HG03521 (cell line): ENCODE measurements around the gene CHRNG.

ENCODE experiments used
- ATAC-seq: cut with Tn5 transposase; IDR thresholded peaks from one replicate; pipeline ENCODE4 v1.9.1; 2021; ENCODE audit warnings: mild to moderate bottlenecking, moderate library complexity; ENCODE audit not compliant: unreplicated experiment

The CHRNG gene

DNA sequence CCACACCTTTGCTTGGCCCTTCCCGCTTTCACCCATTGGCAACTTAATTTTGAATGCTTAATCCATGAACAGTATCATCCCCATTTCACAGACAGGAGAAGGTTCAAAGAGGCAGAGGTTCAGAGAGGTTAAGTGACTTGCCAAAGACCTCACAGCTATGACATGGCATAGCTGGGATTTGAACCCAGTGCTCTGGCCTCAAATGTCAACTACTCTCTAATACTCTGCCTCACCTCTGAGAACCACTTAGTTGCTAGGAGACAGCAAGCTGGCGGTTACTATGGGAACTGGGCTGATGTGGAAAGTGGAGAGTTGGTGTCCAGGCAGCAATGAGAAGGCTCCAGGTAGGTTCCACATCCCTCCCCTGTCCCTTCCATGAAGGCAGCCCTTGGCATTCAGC, 35.1 kb upstream of the CHRNG start:
- ATAC-seq, result no peak

DNA sequence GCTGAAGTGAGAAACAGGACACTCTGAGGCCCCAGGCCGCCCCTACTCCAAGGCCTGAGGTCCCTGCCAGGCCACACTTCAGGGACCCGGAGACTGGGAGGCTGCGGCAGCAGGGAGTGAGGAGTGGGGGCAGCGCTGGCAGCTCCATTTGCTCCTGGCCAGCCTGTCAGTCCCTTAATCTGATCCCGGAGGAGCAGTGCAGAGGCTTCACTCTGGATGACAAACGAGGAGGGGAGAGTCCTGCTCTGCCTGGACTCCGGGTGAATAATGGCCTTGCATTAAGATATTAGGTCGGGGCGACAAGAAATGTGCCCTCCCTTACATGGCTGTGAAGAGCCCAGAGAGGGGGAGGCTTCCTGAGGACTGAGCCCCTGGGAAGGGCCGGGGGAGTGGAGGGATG, 33.6 kb upstream of the CHRNG start:
- no peak for ATAC-seq

- ATAC-seq, result no peak
Measured at GRCh38 chr2:232506709-232507108, 32.8 kb upstream of the CHRNG start.

- no peak for ATAC-seq
Measured at GRCh38 chr2:232508251-232508650, 31.2 kb upstream of the CHRNG start.

GRCh38 chr2:232511336-232511890, 28.1 kb upstream of the CHRNG start:
- no peak for ATAC-seq

DNA sequence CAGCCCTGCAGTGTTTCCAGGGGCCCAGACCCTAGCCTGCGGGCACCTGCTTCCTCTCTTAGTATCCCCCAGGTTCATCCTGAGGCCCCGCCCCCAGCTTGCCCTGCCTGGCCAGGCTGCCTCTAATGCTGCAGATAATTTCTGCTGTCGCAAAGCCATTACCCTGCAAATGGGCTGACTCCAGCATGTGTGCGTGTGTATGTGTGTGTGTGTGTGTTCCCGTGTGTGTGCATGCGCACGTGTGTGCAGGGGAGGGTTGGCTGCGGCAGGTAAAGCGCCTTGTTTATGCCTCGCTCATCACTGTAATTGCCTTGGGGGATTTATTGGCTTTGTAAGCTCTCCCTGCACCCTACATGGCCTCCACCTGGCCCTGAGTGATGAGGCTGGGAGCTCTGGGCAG, 26.9 kb upstream of the CHRNG start:
- ATAC-seq, result no peak

DNA sequence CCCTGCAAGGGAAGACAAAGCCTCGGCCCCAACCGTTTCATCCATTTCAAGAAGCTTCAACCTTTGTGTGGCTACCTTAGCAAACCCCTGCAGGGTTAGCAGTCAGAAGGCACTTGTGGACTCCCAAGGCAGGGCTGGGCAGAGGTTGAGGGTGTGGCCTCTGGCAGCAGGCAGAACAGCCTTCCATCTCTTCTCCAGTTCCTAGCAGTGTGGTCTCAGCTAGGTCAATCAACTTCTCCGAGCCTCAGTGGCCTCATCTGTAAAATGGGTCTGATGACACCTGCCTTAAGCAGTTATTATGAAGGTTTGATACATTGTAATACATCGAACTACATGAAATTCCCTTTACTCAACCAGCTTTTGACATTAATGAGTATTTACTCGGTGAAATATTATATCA, 26.1 kb upstream of the CHRNG start:
- no peak for ATAC-seq

DNA sequence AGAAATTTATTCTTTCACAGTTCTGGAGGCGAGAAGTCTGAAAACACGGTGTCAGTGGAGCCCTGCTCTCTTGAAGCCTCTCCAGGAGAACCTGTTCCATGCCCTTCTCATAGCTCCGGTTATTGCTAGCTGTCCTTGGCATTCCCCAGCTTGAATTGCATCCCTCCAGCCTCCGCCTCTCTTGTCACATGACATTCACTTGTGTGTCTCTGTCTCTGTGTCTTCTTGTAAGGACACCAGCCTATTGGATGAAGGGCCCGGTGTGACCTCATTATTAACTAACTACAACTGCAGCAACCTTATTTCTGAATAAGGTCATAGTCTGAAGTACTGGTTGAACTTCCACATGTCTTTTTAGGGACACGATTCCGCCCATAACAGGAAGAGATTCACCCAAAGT, 23.9 kb upstream of the CHRNG start:
- ATAC-seq, result no peak

GRCh38 chr2:232516551-232516950, 22.9 kb upstream of the CHRNG start:
- no peak for ATAC-seq

DNA sequence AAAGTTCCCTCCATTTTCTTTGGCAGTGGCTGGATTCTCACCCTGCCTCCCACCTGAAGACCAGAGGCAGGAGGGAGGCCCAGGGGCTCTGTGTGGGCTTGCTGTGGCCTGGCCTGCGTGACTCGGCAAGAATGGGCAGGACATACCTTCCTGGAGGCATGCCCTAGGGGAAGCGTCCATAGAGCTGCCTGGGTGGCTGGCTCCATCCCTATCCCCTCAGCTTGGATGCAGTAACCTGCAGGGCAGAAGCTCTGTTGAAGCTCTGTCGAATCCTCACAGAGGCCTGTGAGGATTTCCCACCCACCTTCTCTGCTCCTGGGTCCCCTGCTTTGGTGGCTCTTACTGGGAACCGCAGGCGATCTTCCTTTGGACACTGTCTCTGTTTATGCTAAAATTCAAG, 20.6 kb upstream of the CHRNG start:
- ATAC-seq, result no peak

DNA sequence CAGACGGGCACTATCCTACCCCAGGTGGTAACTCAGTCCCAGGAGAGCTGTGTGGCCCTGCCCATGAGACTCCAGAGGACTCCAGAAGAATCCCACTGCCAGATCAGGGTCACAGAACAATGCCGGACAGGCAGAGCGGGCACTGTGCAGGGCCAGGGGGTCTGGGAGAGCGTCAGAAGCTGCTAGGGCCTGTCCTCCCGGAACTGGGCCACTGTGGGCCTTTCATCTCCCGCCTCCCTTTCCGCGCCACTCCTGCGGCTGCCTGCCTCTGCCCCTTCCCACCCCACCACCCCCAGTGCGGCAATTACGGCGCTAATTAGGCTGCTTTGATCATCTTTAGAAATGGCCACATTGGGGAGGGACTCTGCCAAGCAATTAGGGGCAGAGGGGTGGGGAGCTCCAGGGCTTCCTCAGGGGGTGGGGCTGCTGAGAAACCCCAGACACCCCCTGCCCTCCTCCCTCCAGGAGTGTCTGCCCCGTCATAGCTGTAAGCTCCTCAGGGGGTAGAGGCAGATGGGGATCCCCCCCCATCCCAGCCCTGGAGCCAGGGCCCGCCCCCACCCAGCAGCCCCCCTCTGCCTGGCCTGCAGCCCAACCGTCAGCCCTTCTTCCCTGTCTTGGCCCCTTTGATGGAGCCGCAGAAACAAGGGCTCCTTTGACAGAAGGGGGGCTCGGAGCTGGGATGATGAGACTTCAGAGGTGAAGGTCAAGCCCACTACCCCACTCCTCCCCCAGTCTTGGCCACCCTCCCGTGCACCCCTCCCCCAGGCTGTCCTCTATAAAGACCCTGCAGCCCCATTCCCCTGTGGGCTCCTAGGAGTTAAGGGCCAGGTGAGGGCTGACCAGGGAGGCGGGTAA, 19.7 kb upstream of the CHRNG start, which contains the start of gene PRSS56:
Gene PRSS56, plus strand, starts transcription at position 808 of the 858 bp plus-strand sequence. CDS start 211 bp downstream, outside the sequence.
- ATAC-seq, result no peak

GRCh38 chr2:232520489-232520888, 19.0 kb upstream of the CHRNG start:
- ATAC-seq, result no peak

DNA sequence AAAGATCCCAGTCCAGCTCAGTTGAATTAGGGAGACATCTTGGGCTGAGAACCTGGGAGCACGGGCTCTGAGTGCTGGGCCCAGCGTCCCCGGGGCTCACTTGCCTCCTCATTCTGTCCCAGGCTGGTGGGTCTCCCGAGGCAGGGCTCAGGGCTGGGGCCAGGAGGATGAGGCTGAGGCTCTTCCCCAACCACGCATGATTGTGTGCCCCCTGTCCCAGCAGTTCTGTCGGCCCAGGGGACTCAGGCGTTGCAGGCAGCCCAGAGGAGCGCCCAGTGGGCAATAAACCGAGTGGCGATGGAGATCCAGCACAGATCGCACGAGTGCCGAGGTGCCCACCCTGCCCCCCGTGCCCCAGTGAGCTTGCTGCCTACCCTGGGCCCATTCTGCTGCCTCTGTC, 18.4 kb upstream of the CHRNG start:
- no peak for ATAC-seq

DNA sequence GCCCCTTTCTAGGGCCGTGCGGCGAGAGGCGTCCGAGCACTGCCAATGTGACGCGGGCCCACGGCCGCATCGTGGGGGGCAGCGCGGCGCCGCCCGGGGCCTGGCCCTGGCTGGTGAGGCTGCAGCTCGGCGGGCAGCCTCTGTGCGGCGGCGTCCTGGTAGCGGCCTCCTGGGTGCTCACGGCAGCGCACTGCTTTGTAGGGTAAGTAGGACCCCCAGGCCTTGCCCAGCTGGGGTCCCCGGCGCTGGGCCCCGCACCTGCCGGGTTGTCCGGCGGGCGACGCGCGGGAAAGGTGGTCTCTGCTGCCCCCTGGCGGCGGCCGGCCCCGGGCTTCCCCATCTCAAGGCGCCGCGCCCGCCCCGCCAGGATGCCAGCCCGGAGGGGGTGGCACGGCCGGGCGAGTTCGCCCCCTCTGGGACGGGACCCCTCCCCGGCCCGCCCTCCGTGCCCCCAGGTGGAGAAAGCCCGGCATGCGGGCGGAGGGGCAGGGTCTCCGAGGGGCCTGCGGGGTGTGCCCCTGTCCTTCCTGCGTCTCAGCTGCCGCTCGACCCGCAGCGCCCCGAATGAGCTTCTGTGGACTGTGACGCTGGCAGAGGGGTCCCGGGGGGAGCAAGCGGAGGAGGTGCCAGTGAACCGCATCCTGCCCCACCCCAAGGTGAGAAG, 17.4 kb upstream of the CHRNG start:
- no peak for ATAC-seq

DNA sequence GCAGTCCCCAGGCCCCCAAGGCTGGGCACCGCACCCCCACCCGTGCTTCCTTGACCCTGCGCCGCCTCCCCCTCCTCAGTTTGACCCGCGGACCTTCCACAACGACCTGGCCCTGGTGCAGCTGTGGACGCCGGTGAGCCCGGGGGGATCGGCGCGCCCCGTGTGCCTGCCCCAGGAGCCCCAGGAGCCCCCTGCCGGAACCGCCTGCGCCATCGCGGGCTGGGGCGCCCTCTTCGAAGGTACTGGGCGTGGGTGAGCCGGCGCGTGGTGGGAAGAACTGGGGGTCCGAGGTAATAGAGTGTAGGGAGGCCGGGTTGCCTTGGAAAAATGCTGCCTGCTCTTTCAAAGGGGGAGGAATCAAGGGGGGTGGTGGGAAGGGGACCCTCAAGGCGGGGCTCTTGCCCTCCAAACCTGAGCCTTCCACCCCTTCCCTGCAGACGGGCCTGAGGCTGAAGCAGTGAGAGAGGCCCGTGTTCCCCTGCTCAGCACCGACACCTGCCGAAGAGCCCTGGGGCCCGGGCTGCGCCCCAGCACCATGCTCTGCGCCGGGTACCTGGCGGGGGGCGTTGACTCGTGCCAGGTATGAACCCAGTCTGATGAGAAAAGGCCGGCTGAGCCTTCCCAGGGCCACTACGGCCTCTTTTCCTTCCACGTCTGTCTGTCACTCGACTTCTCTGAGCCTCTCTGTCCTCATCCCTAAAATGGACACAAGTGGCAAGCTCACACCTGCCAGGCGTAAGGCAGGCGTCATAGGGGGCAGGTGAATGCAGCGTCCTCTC, 16.7 kb upstream of the CHRNG start:
- ATAC-seq, result no peak

GRCh38 chr2:232523402-232523681, 16.1 kb upstream of the CHRNG start:
- no peak for ATAC-seq

DNA sequence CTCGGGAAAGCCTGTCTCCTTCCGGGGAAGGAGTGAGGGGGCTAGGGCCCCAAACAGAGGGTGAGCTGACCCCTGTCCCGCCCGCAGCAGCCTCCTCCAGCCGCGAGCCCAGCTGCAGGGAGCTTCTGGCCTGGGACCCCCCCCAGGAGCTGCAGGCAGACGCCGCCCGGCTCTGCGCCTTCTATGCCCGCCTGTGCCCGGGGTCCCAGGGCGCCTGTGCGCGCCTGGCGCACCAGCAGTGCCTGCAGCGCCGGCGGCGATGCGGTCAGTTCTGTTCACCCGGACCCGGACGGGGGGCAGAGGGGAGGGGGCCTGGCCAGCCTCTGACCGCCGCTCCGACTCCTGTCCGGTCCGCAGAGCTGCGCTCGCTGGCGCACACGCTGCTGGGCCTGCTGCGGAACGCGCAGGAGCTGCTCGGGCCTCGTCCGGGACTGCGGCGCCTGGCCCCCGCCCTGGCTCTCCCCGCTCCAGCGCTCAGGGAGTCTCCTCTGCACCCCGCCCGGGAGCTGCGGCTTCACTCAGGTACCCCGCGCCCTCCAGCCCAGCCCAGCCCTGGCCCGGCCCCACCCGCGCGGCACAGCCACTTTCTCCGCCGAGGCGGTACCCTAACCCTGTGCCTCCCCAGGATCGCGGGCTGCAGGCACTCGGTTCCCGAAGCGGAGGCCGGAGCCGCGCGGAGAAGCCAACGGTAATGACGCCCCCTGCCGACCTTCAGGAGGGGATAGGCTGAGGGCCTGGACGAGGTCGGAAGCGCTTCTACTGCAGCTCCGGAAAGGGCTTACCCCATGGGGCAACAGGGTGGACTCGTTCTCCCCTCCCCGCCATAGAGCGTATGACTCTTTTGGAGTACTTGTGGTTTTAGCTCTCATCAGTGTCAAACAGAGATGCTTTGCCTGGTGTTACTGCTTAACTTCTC, 15.6 kb upstream of the CHRNG start:
- ATAC-seq, result no peak

GRCh38 chr2:232524771-232525170, 14.7 kb upstream of the CHRNG start:
- no peak for ATAC-seq

GRCh38 chr2:232525199-232525598, 14.3 kb upstream of the CHRNG start:
- ATAC-seq, result no peak

DNA sequence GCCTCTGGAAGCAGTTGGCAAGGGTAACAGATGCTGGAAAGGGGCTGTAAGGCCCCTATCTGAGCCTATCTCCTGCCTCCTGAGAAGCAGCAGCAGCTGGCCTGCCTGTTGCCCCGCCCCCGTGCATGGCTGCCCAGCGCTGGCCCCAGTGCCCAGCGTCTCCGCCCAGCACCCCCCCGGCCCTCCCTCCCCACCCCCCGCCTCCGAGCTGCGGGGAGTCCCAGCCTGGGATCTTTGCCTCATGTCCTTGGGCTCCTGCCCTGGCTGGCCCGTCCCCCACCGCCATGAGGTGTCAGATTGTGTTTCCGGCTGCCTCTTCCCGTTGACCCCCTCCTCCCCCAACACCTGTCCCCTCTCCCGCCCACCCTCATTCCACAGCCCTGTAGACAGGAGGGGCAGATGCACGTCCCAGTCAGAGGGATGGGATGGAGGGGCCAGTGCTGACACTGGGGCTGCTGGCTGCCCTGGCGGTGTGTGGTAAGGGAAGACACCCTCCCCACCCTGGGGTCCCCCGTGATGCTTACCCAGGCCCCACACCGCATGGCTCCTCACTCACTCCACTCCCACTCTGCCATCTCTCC, 13.6 kb upstream of the CHRNG start, which contains the start of gene CHRND:
Gene CHRND, plus strand, starts transcription at position 370 of the 581 bp plus-strand sequence. Its CDS starts 56 bp downstream, at position 426.
- ATAC-seq, result no peak
